Esophagus (tissue), 2 donors: ENCODE results near the gene TBL3. TPM values are rescaled to one million over a fixed set of nuclear protein-coding genes. Genes with fewer than 3 reads are reported as not detected.
A peak's percentile ranks its signal among the peaks of the same experiment; 100 is the strongest.
"Not testable (repeated sequence)": the region's sequence is repeated elsewhere in the genome, so short reads cannot be mapped to it uniquely, and the experiment has no call there.

ENCODE experiments used
- H3K27ac ChIP-seq, 2 donors: one replicate each; pipeline ENCODE4 v1.5.1; 2013; ENCODE audit warnings: low read depth in 2 of 2, mild to moderate bottlenecking in 2 of 2, inconsistent platforms in 1 of 2, low read length in 1 of 2, moderate library complexity in 1 of 2
- H3K27me3 ChIP-seq, 2 donors: one replicate each; pipeline ENCODE4 v1.6.1; 2013; ENCODE audit warnings: low read length in 2 of 2, control low read depth in 1 of 2, mild to moderate bottlenecking in 1 of 2; ENCODE audit not compliant: insufficient read depth in 2 of 2, control insufficient read depth in 1 of 2
- H3K36me3 ChIP-seq, 2 donors: one replicate each; pipeline ENCODE4 v1.6.1; 2013; ENCODE audit warnings: low read length in 1 of 2; ENCODE audit not compliant: control insufficient read depth in 2 of 2, insufficient read depth in 2 of 2
- H3K4me1 ChIP-seq, 2 donors: one replicate each; pipeline ENCODE4 v1.6.1; 2013; ENCODE audit warnings: low read length in 1 of 2; ENCODE audit not compliant: control insufficient read depth in 2 of 2, insufficient read depth in 2 of 2
- H3K4me3 ChIP-seq, 2 donors: one replicate each; pipeline ENCODE4 v1.5.1; 2013; ENCODE audit warnings: low read length in 2 of 2, mild to moderate bottlenecking in 2 of 2, low read depth in 1 of 2, moderate library complexity in 1 of 2
- H3K9me3 ChIP-seq, 2 donors: one replicate each; pipeline ENCODE4 v1.6.1; 2013; ENCODE audit warnings: mild to moderate bottlenecking in 2 of 2, low read depth in 1 of 2, low read length in 1 of 2, moderate library complexity in 1 of 2; ENCODE audit not compliant: control insufficient read depth in 2 of 2, insufficient read depth in 1 of 2
- WGBS, 2 donors: extraction: QIAGEN DNeasy Blood & Tissue Kit; methylation state at CpG; one replicate each; pipeline ENCODE4 v1.1.7; 2013; 5-methylcytosine and 5-hydroxymethylcytosine counted together
- polyA plus RNA-seq, 2 donors: library from polyadenylated mRNA; stranded (reverse); fragments of 200-250 nt; gene quantifications; one replicate each; pipeline ENCODE4 v1.2.3, GENCODE V29; 2013
- donor health status: healthy with polysubstance abuse.
- donor health status: Bipolar disorder and iron deficiency.

TBL3 gene
- polyA plus RNA-seq, 2 donors: 56.6 to 59.0 TPM

DNA sequence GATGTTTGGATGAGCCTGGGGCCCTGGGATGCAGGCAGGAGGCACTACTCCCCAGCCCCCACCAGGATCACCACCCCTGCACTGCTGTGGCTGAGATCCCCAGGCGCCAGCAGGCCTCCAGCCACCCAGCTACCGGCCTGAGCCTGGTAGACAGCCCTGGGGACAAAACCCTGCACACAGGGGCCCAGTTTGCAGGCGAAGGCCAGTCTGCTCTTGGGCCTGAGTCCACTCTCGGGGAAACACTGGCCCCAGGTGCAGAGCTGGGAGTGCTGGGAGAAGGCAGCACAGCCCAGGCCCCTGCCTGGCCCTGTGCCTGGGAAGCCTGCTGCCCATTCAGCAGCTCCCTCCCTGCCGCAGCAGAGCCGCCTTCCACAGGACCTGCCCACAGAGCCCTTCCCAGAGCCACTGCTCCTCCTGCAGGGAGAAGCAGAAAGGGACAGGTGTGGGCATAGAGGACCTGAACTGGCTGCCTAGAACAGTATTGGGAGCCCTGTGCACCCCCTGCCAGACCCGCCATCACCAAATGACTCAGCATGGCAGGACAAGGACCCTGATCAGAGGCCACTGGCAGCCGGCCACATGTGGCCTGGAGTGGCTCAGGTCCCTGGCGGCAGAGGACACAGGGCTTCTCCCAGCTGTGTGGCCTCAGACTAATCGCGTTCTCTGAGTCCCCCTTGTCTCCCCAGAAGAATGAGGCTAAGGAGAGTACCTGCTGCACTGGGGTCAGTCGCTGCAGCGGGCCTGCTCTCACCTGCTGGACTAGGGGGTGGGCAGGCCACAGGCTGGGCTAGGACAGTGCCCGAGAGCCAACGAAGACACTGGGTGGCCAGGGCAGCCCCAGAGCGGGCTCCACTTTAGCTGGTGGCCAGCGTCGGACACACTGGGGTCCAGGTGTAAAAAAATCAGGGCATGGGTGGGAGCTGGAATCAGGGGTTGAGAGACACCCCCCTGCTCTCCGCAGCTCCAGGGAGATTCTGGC is 39.5 kb upstream of the TBL3 start:
- WGBS, 2 donors: 66 to 73% methylated on average over 19 of the region's 19 CpGs
- H3K4me3 ChIP-seq: no peak overlapping the region
- H3K4me1 ChIP-seq: peaks cover 0 to 8% of the 10 kb centered on the region in 2 donors
- peaks cover 0 to 5% of the 10 kb centered on the region in 2 donors for H3K36me3 ChIP-seq
- H3K9me3 ChIP-seq: no peaks in the 10 kb centered on the region
- no peak overlapping the region for H3K27ac ChIP-seq
- H3K27me3 ChIP-seq: no peaks in the 10 kb centered on the region

DNA sequence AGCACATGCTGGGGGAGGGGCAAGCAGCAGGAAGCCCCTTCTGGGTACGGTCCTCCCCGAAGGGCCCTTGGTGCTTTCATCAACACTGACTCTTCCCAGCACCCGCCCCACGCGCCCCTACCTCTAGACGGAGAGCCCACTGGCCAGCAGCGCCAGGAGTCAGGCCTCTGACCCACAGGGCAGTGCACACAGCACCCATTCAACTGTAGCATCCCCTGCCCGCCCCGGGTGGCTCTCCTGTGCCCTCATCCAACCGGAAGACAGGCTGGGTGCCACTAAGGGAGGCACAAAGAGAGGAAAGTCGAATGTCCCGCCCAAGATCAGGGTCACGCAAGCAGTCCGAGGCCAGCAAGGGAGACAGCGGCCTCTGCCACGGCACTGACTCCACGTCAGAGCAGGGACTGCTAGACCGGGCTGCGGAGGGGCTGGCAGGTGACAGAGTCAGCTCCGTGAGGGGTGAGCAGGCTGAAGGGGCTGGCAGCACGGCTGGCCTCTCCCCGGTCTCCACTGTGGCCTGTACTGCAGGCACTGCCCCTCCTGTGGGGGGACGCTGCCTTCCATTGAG is 38.7 kb upstream of the TBL3 start:
- Histone ChIP-seq H3K4me1 (peaks cover 0 to 8% of the 10 kb centered on the region in 2 donors), H3K4me3 (no peak overlapping the region), H3K27me3 (no peaks in the 10 kb centered on the region), H3K36me3 (peaks cover 0 to 9% of the 10 kb centered on the region in 2 donors), H3K9me3 (no peaks in the 10 kb centered on the region), H3K27ac (no peak overlapping the region)
- 68% methylated on average over 22 to 23 of the region's 23 CpGs for WGBS, 2 donors

DNA sequence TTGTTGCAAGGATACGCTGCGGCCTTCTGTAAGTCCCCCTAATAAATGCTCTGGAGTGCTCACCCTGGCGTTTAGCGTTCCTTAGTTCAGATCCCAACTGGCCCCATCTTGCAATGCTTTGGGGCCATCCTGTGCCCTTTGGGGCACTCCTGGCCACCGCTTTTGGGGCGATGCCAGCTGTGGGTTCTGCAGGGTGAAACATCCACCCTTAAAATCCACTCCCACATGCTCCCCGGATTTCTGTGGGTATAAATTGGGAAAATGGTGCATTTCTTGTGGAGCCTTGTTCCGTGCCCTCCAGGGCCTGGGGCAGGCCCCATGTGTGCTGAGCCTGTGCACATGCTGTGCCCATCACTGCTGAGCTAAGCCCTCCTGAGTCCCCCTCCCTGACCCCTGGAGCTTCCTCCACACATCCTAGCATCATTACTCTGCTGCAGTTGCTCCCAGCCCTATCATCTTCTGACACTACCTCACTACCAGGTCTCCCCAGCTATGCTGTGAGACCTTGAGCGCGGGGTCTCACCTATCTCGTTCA is 34.8 kb upstream of the TBL3 start:
- H3K36me3 ChIP-seq: peaks cover 0 to 28% of the 10 kb centered on the region in 2 donors
- H3K27ac ChIP-seq: no peak overlapping the region
- no peaks in the 10 kb centered on the region for H3K27me3 ChIP-seq
- H3K4me1 ChIP-seq: peaks cover 2% of the 10 kb centered on the region in 2 donors
- H3K9me3 ChIP-seq: no peaks in the 10 kb centered on the region
- 88 to 91% methylated on average over 11 of the region's 11 CpGs for WGBS, 2 donors
- H3K4me3 ChIP-seq: no peak overlapping the region

DNA sequence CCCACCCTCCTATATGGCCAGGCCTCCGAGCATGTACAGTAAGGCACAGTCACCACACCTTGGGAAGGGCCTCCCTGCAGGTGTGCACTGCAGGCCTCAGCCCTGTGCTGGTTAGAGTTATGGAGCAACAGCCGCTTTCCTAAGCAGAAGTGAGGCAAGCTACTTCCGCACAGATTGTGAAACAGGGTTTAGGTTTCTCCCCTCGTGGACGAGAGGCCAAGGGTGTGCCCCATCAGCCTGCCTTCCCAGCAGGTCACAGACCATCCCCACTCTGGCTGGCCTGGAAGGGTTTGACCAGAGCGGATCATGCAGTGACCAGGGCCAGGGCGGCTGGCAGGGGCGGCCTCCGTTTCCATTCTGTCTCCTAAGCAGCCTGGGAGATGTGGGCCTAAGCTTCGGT is 33.5 kb upstream of the TBL3 start:
- H3K36me3 ChIP-seq: peaks cover 0 to 28% of the 10 kb centered on the region in 2 donors
- no peaks in the 10 kb centered on the region for H3K27me3 ChIP-seq
- peaks cover 0 to 2% of the 10 kb centered on the region in 2 donors for H3K4me1 ChIP-seq
- 90 to 93% methylated on average over 10 of the region's 10 CpGs for WGBS, 2 donors
- no peak overlapping the region for H3K27ac ChIP-seq
- H3K9me3 ChIP-seq: no peaks in the 10 kb centered on the region
- no peak overlapping the region for H3K4me3 ChIP-seq

DNA sequence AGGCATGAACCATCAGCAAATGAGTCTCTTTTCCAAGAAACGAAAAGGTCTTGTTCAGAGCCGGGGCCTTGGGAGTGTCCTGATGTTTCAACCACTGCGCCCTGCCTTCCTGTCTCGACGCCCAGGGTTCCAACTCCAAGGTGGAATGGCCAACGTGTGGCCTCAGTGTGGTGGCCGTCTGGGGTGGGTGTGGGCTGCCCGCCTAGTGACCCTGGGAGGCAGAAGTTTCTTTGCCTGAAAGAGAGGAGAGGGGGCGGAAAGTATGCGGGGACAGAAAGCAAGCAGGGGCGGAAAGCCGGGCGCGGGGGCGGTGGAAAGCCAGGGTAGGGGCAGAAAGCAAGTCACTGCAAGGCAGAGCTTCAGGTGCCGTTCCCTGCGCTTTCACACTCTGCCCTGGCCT is 32.9 kb upstream of the TBL3 start:
- Histone ChIP-seq H3K27me3 (no peaks in the 10 kb centered on the region), H3K9me3 (no peaks in the 10 kb centered on the region), H3K4me3 (no peak overlapping the region), H3K36me3 (peaks cover 0 to 28% of the 10 kb centered on the region in 2 donors), H3K4me1 (peaks cover 0 to 2% of the 10 kb centered on the region in 2 donors), H3K27ac (no peak overlapping the region)
- WGBS, 2 donors: 88% methylated on average over 17 of the region's 17 CpGs

DNA sequence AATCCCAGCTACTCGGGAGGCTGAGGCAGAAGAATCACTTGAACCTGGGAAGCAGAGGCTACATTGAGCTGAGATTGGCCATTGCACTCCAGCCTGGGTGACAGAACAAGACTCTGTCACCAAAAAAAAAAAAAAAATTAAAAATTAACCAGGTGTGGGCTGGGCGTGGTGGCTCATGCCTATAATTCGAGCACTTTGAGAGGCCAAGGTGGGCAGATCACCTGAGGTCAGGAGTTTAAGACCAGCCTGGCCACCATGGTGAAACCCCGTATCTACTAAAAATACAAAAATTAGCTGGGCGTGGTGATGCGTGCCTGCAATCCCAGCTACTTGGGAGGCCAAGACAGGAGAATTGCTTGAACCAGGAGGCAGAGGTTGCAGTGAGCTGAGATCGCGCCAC is 32.0 kb upstream of the TBL3 start:
- not testable (repeated sequence) for H3K4me3 ChIP-seq, H3K4me1 ChIP-seq, H3K27ac ChIP-seq, H3K27me3 ChIP-seq, H3K9me3 ChIP-seq
- H3K36me3 ChIP-seq: peaks cover 0 to 28% of the 10 kb centered on the region in 2 donors
- 81 to 94% methylated on average over 8 of the region's 8 CpGs for WGBS, 2 donors

DNA sequence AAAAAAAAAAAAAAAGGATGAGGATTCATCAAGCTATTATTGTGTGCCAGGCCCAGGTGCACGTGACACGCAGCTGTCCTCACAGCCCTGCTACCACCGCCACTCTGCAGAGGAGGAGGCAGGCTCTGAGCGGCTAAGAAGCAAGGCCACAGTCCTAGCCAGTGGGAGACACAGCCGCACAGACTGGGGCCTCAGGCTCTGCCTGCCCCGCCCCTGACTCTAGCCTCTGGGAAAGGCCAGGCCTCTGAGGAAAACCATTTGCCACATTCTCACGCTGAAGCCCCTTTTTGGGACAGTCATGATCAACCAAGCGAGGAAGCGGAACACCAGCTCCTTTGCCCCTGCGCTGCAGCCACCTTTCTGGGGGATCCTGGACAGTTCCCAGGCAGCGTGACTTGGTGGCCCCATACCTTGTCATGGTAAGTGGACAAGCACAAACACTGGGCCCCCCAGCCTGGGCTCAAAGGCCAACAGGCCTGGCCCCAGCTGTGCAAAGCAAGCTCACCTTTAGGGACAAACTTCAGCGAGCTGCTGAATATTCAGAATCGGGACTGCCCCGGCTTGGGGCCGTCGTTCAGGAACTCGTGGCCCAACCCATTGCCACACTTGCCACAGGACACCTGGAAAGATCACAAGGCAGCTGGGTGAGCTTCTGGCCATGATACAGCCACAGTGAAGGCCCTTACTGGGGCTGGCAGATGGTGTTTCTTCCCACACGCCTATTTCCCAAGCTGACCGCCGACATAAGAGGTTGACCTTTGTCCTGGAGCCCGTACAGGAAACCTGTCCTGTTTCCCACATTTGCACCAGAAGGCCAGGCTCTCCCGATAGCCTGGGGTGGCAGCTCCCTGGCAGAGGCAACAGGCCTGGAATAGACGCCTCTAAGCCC is 31.3 kb upstream of the TBL3 start:
- Histone ChIP-seq H3K36me3 (peaks cover 0 to 28% of the 10 kb centered on the region in 2 donors), H3K27me3 (no peaks in the 10 kb centered on the region), H3K4me3 (no peak overlapping the region), H3K4me1 (peaks cover 0 to 2% of the 10 kb centered on the region in 2 donors), H3K9me3 (no peaks in the 10 kb centered on the region), H3K27ac (no peak overlapping the region)
- 72 to 87% methylated on average over 22 to 23 of the region's 23 CpGs for WGBS, 2 donors

DNA sequence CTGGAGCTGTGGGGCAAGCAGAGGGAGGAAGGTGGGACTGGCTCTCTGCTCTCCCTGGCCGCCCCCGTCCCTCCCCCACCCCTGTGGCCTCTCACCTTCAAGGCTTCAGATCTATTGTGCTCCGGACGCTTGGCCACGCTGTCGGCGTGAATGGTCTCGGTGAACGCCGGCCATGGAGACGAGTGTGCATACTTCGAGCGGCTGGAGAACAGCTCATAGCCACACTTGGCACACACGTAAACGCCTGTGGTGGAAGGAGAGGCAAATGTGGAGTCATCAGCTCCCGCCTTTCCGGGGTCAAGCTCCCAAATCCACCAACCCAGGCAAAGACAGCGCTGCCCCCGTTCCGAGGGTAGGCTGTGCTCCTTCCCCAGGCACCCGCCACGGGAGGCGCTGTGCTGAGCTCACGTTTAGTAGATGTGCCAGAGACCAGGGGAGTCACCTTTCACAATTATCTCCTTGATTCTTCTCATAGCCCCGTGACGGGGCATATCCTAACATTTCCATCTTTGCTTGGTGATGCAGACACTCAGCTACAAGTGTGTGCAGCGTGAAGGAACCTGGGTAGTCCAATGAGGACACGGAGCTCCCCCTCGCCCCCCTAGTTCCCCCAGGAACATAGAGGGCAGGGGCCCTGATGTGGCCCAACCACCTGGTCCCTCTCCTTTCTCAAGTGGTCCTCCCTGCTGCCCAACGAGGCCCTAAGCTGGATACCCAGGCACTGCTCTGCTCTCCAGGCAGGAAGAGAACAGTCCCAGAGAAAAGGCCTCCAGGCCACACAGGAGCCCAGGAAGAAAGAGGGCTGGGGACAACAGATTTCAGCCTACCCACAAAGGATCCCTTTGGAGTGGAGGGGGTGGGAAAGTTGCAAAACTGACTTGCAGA is 30.4 kb upstream of the TBL3 start:
- no peaks in the 10 kb centered on the region for H3K27me3 ChIP-seq
- peaks cover 0 to 28% of the 10 kb centered on the region in 2 donors for H3K36me3 ChIP-seq
- WGBS, 2 donors: 65 to 86% methylated on average over 30 of the region's 30 CpGs
- H3K4me1 ChIP-seq: peaks cover 0 to 2% of the 10 kb centered on the region in 2 donors
- no peaks in the 10 kb centered on the region for H3K9me3 ChIP-seq
- peak overlapping the region in 1 of 2 donors; percentile 87 for H3K4me3 ChIP-seq
- peak overlapping the region; percentile 83 to 94 for H3K27ac ChIP-seq
